Loucy (cell line): ENCODE data around the gene CLDN11.

Experiments used
- H2AFZ ChIP-seq: fragments of 200-600 bp; sonication (generic); 2 replicates; pipeline ENCODE4 v1.6.0; 2016; ENCODE audit warnings: antibody characterized with exemption, mild to moderate bottlenecking, low read length, moderate library complexity
- H3F3A ChIP-seq: fragments of 200-600 bp; 2 replicates; pipeline ENCODE4 v1.6.0; 2016; ENCODE audit warnings: antibody characterized with exemption, low read depth, mild to moderate bottlenecking
- H3K27me3 ChIP-seq: fragments of 200-600 bp; sonication (generic); 2 replicates; pipeline ENCODE4 v1.6.1; 2014; ENCODE audit warnings: low read length, mild to moderate bottlenecking; ENCODE audit not compliant: insufficient read depth, poor library complexity, severe bottlenecking
- H3K36me3 ChIP-seq: fragments of 200-600 bp; sonication (generic); 2 replicates; pipeline ENCODE4 v1.6.1; 2016; ENCODE audit warnings: low read length; ENCODE audit not compliant: insufficient read depth
- H3K4me1 ChIP-seq: fragments of 200-600 bp; sonication (generic); 2 replicates; pipeline ENCODE4 v1.5.1; 2014; ENCODE audit warnings: low read length, mild to moderate bottlenecking; ENCODE audit not compliant: insufficient read depth, poor library complexity, severe bottlenecking
- H3K4me2 ChIP-seq: fragments of 200-600 bp; sonication (generic); 2 replicates; pipeline ENCODE4 v1.6.0; 2014; ENCODE audit warnings: antibody characterized with exemption, low read length, low read depth, mild to moderate bottlenecking; ENCODE audit not compliant: poor library complexity, severe bottlenecking
- H3K4me3 ChIP-seq: fragments of 200-600 bp; sonication (generic); 2 replicates; pipeline ENCODE4 v1.5.1; 2014; ENCODE audit warnings: low read length, mild to moderate bottlenecking, mixed read lengths; ENCODE audit not compliant: poor library complexity, severe bottlenecking
- H3K79me2 ChIP-seq: fragments of 200-600 bp; sonication (generic); 2 replicates; pipeline ENCODE4 v1.6.1; 2014; ENCODE audit warnings: low read length; ENCODE audit not compliant: insufficient read depth
- H3K9ac ChIP-seq: fragments of 200-600 bp; sonication (generic); 2 replicates; pipeline ENCODE4 v1.6.0; 2014; ENCODE audit warnings: mild to moderate bottlenecking, low read depth, low read length, moderate library complexity; ENCODE audit not compliant: poor library complexity, severe bottlenecking
- H3K9me2 ChIP-seq: fragments of 200-600 bp; sonication (generic); replicated peaks from 2 replicates; pipeline ENCODE4 v1.6.1; 2016; ENCODE audit warnings: low read depth, low read length, mixed read lengths
- H3K9me3 ChIP-seq: fragments of 200-600 bp; sonication (generic); 2 replicates; pipeline ENCODE4 v1.6.1; 2014; ENCODE audit warnings: mild to moderate bottlenecking, antibody characterized with exemption, low read length, low read depth; ENCODE audit not compliant: insufficient read depth
- H4K20me1 ChIP-seq: fragments of 200-600 bp; sonication (generic); 2 replicates; pipeline ENCODE4 v1.6.0; 2014; ENCODE audit warnings: antibody characterized with exemption, low read length, mild to moderate bottlenecking; ENCODE audit not compliant: insufficient read depth, poor library complexity, severe bottlenecking
- EZH2phosphoT487 ChIP-seq: fragments of 200-600 bp; IDR thresholded peaks from 2 replicates; pipeline ENCODE4 v1.6.1; 2018; ENCODE audit warnings: antibody characterized with exemption, mild to moderate bottlenecking, moderate library complexity, borderline replicate concordance
- TF ChIP-seq, protein P1 (sequence below): fragments of 200-600 bp; sonication (generic); conservative IDR thresholded peaks from 2 replicates; pipeline ENCODE4 v1.5.1; 2014; ENCODE audit warnings: mild to moderate bottlenecking, antibody characterized with exemption, low read length

The CLDN11 gene

DNA sequence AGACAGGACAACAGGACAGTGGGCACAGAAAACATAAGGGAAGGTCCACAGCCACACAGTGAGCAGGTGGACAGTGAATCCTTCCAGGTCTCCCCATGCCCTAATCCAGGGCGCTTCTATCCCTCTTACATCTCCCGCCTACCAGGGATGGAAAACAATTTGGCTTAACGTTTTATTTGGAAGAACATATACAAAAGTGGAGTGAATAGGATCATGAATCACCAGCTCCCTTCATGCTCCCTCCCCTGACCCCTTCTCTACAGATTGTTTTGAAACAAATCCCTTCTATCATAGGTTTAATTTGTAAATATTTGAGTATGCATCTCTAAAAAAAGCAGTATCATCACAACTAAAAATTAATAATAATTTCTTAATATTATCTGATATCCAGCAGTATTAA, 52.5 kb downstream of the CLDN11 start:
- H2AFZ ChIP-seq: no peak overlapping the region
- no peak overlapping the region for H3K4me2 ChIP-seq
- H3K27me3 ChIP-seq: no peaks in the 10 kb centered on the region
- no peaks in the 10 kb centered on the region for H3K9me3 ChIP-seq
- TF ChIP-seq, protein P1, sequence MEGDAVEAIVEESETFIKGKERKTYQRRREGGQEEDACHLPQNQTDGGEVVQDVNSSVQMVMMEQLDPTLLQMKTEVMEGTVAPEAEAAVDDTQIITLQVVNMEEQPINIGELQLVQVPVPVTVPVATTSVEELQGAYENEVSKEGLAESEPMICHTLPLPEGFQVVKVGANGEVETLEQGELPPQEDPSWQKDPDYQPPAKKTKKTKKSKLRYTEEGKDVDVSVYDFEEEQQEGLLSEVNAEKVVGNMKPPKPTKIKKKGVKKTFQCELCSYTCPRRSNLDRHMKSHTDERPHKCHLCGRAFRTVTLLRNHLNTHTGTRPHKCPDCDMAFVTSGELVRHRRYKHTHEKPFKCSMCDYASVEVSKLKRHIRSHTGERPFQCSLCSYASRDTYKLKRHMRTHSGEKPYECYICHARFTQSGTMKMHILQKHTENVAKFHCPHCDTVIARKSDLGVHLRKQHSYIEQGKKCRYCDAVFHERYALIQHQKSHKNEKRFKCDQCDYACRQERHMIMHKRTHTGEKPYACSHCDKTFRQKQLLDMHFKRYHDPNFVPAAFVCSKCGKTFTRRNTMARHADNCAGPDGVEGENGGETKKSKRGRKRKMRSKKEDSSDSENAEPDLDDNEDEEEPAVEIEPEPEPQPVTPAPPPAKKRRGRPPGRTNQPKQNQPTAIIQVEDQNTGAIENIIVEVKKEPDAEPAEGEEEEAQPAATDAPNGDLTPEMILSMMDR: no peak
- no peak for TF ChIP-seq EZH2phosphoT487
- no peak overlapping the region for H3K4me3 ChIP-seq
- no peaks in the 10 kb centered on the region for H3K4me1 ChIP-seq
- no peak overlapping the region for H3K9ac ChIP-seq
- H4K20me1 ChIP-seq: no peaks in the 10 kb centered on the region
- H3K79me2 ChIP-seq: no peaks in the 10 kb centered on the region
- H3F3A ChIP-seq: no peaks in the 10 kb centered on the region
- H3K9me2 ChIP-seq: no peaks in the 10 kb centered on the region
- H3K36me3 ChIP-seq: no peaks in the 10 kb centered on the region

DNA sequence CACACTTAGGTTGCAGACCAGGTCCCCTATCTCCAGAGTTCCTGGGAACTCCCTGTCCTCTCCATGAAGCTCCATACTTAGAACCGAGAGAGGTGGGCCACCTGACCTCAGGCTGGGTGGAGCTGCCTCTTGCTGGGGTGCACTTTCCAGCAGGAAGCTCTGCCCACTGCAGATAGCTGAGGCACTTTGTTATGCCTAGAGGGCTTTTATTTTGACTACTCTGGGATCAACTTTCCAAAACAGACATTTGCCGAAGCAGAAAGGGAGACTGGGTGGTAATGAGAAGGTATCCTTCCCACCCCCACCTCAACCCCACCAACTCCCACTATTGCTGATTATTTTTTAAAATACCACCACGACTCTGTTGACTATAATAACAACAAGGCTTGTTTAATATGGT, 54.7 kb downstream of the CLDN11 start:
- no peak overlapping the region for H3K4me2 ChIP-seq

DNA sequence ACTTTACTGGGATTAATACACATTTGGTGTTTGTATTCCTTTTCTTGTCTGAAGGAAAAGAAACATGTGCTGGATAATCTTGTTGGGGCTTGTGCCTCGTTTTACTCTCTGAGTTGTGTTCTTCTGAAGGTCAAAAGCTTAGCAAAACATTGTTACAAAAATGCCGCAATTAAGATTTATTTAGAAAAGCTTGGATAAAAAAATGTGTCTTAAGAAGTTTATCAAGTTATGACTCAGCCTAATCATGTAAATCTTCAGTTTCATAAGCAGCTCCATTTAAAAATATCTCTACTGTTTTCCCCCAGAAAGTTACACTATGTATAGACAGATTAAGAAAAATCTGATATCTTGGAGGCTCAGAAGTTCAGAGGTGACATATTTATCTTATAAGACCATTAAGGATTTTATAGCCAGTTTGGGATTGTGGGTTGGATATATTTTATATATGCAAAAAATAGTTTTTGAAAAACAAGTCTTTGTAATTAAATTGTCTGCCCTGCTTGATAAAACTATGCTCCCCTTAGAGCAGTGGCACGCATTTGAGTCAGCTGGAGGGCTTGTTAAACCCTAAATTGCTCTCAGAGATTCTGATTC, 56.5 kb downstream of the CLDN11 start:
- Histone ChIP-seq H4K20me1 (no peaks in the 10 kb centered on the region), H3K9ac (no peak overlapping the region), H3K4me1 (no peaks in the 10 kb centered on the region), H3F3A (no peaks in the 10 kb centered on the region), H3K9me3 (no peaks in the 10 kb centered on the region), H3K4me3 (no peak overlapping the region), H3K4me2 (no peak overlapping the region), H3K79me2 (no peaks in the 10 kb centered on the region), H3K36me3 (no peaks in the 10 kb centered on the region), H3K9me2 (no peaks in the 10 kb centered on the region), H3K27me3 (no peaks in the 10 kb centered on the region), H2AFZ (no peak overlapping the region)
- no peak for TF ChIP-seq EZH2phosphoT487
- TF ChIP-seq, protein P1: no peak

More for the DNA sequence above, 54.7 kb downstream of the CLDN11 start:
- H3K36me3 ChIP-seq: no peaks in the 10 kb centered on the region
- no peaks in the 10 kb centered on the region for H3K4me1 ChIP-seq
- no peak overlapping the region for H3K4me3 ChIP-seq
- no peaks in the 10 kb centered on the region for H3F3A ChIP-seq
- no peaks in the 10 kb centered on the region for H3K79me2 ChIP-seq
- H3K27me3 ChIP-seq: no peaks in the 10 kb centered on the region
- H3K9me3 ChIP-seq: no peaks in the 10 kb centered on the region
- H2AFZ ChIP-seq: no peak overlapping the region
- no peak overlapping the region for H3K9ac ChIP-seq
- no peaks in the 10 kb centered on the region for H4K20me1 ChIP-seq
- TF ChIP-seq, protein P1: no peak
- no peak for TF ChIP-seq EZH2phosphoT487
- H3K9me2 ChIP-seq: no peaks in the 10 kb centered on the region
